Endometrial microvascular endothelial cells (primary cell): ENCODE results near the gene TM9SF2. TPM values are rescaled to one million over a fixed set of nuclear protein-coding genes. Genes with fewer than 3 reads are reported as not detected.
"Not testable (repeated sequence)": the region's sequence is repeated elsewhere in the genome, so short reads cannot be mapped to it uniquely, and the experiment has no call there.

ENCODE experiments used
- in situ Hi-C: cut with HindIII; loops from 2 replicates; pipeline ENCODE4 v1.10.0; 2017; ENCODE audit warnings: low sequenced_read_pairs, low pct_unique_long_range_greater_than_20kb; ENCODE audit errors: inconsistent ontology term
- total RNA-seq: library from RNA; depleted of rRNA; stranded (reverse); fragments of >200 nt; gene quantifications from one replicate; pipeline ENCODE4 v1.2.3, GENCODE V29; 2015; ENCODE audit errors: inconsistent ontology term

Gene TM9SF2
- total RNA-seq, result 117 TPM

GRCh38 chr13:99501184-99501847 is at the start of gene TM9SF2:
TSS of gene TM9SF2 (plus strand) at chr13:99501472. CDS start at chr13:99501607, 135 bp downstream.
- in situ Hi-C loops, result no loop called here

GRCh38 chr13:99454518-99455183 is 46.6 kb upstream of the TM9SF2 start:
- in situ Hi-C loops, result no loop called here

- in situ Hi-C loops, result no loop called here
These were observed 42.0 kb upstream of the TM9SF2 start for GRCh38 chr13:99459099-99459850.

GRCh38 chr13:99460802-99461201 is 40.5 kb upstream of the TM9SF2 start:
- in situ Hi-C loops, result not testable (repeated sequence)

GRCh38 chr13:99463646-99464397 is 37.5 kb upstream of the TM9SF2 start:
- in situ Hi-C loops, result no loop called here

GRCh38 chr13:99464441-99464949 is 36.8 kb upstream of the TM9SF2 start:
- in situ Hi-C loops, result no loop called here

GRCh38 chr13:99465454-99465853 is 35.8 kb upstream of the TM9SF2 start:
- in situ Hi-C loops, result no loop called here

GRCh38 chr13:99467764-99468163 is 33.5 kb upstream of the TM9SF2 start:
- in situ Hi-C loops, result no loop called here

GRCh38 chr13:99469041-99469440 is 32.2 kb upstream of the TM9SF2 start:
- in situ Hi-C loops, result no loop called here

GRCh38 chr13:99470027-99470426 is 31.2 kb upstream of the TM9SF2 start:
- in situ Hi-C loops, result no loop called here

- in situ Hi-C loops, result no loop called here
These were observed 29.8 kb upstream of the TM9SF2 start for GRCh38 chr13:99471221-99472121.

- in situ Hi-C loops, result no loop called here
These were observed 29.2 kb upstream of the TM9SF2 start for GRCh38 chr13:99472122-99472440.

- in situ Hi-C loops, result no loop called here
These were observed 27.8 kb upstream of the TM9SF2 start for GRCh38 chr13:99473515-99473914.

- in situ Hi-C loops, result no loop called here
These were observed 24.6 kb upstream of the TM9SF2 start for GRCh38 chr13:99476648-99477047.

GRCh38 chr13:99477493-99477892 is 23.8 kb upstream of the TM9SF2 start:
- in situ Hi-C loops, result no loop called here

- in situ Hi-C loops, result no loop called here
These were observed 19.9 kb upstream of the TM9SF2 start for GRCh38 chr13:99481366-99481765.

- in situ Hi-C loops, result no loop called here
These were observed 16.8 kb upstream of the TM9SF2 start for GRCh38 chr13:99484473-99484872.

- in situ Hi-C loops, result no loop called here
These were observed 14.3 kb upstream of the TM9SF2 start for GRCh38 chr13:99486996-99487395.
